C4-2B (cell line): ENCODE measurements around the gene PLEKHG1.

Experiments used
- ZFX ChIP-seq: fragments of 450-650 bp; IDR thresholded peaks from 2 replicates; pipeline ENCODE4 v1.6.1; 2017
- TF ChIP-seq, protein P1 (sequence below): fragments of 450-650 bp; conservative IDR thresholded peaks from 2 replicates; pipeline ENCODE4 v1.5.1; 2017; ENCODE audit warnings: mild to moderate bottlenecking

DNA sequence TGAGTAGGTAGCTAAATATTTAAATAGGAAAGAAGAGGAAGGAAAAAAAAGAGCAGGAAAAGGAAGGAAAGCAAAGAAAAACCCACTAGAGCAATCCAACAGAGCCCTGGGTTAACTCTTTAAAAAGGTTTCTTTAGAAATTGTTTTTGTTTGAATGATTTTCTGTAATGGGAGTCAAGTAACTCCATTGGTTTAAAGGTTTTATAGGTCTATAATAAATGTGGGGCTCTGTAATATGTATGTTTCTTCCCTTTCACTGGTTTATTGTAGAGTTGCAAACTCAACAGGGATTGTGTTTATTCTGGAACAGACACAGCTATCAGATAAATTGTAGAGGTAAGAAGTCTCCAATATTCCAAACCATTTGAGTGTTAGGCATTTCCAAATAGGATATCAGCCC lies 10.9 kb downstream of the PLEKHG1 start:
- TF ChIP-seq, protein P1, sequence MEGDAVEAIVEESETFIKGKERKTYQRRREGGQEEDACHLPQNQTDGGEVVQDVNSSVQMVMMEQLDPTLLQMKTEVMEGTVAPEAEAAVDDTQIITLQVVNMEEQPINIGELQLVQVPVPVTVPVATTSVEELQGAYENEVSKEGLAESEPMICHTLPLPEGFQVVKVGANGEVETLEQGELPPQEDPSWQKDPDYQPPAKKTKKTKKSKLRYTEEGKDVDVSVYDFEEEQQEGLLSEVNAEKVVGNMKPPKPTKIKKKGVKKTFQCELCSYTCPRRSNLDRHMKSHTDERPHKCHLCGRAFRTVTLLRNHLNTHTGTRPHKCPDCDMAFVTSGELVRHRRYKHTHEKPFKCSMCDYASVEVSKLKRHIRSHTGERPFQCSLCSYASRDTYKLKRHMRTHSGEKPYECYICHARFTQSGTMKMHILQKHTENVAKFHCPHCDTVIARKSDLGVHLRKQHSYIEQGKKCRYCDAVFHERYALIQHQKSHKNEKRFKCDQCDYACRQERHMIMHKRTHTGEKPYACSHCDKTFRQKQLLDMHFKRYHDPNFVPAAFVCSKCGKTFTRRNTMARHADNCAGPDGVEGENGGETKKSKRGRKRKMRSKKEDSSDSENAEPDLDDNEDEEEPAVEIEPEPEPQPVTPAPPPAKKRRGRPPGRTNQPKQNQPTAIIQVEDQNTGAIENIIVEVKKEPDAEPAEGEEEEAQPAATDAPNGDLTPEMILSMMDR: no peak
- no peak for TF ChIP-seq ZFX
